NCI-H82 (cell line): ENCODE results near the gene C3orf20.
A peak's percentile ranks its signal among the peaks of the same experiment; 100 is the strongest.
"Not testable (repeated sequence)": the region's sequence is repeated elsewhere in the genome, so short reads cannot be mapped to it uniquely, and the experiment has no call there.

Experiments
- DNase-seq: peaks from one replicate; lab custom pipeline; 2025; lab: John Stamatoyannopoulos, UW

The C3orf20 gene

DNA sequence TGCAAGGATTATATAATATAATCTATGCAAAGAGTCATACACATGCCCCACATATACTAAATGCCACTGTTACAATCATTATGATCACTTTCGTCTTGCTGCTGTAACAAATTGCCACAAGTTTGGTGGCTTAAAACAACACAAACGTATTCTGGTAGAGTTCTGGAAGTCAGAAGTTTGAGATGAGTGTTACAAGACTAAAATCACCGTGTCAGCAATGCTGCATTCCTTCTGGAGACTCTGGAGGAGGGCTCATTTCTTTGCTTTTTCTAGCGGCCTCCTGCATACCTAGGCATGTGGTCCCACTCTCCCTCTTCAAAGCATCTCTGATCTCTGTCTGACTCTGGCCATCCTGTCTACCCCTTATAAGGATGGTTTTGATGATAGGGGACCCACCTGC is 24.7 kb upstream of the C3orf20 start:
- DNase-seq: no peak

DNA sequence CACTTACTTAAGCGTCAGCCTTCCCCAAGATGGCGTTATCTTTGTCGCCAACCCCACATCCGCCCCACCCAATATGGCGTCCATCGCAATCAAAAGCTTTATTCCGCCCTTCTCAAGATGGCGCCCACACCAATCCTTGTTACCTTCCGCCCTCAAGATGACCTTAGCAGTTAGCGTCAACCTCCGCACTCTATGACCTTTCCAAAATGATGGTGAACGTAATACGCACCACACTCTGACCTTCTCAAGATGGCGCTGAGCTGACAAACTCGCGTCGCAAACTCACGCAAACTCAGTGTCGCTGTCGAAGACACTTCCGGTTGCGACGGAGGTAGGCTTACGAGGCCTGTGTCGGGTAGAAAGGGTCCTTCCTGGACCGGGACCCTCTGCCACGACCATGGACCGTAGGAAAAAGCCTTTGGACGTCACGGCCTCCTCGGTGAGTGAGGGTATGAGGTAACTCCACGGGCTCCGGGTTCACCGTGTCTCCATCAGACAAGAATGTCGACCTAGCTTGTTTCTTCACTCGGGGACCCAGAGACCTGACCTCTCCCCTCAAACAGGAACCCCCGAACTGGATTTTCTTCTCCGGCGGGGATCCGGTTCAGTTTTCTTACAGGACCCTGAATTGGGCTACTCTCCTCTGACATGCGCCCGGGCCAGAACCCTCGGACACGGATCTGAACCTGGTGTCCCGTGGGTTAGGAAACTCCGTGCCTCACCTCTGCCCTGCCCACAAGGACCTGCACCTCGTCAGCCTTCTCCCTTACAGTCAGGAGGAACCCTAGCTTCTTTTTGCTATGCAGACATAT is 23.3 kb upstream of the C3orf20 start, which contains the start of gene CCDC174:
Gene CCDC174, plus strand, starts transcription at position 323 of the 812 bp plus-strand sequence. Its CDS starts 75 bp downstream, at position 398.
- peak; percentile 98 for DNase-seq

DNA sequence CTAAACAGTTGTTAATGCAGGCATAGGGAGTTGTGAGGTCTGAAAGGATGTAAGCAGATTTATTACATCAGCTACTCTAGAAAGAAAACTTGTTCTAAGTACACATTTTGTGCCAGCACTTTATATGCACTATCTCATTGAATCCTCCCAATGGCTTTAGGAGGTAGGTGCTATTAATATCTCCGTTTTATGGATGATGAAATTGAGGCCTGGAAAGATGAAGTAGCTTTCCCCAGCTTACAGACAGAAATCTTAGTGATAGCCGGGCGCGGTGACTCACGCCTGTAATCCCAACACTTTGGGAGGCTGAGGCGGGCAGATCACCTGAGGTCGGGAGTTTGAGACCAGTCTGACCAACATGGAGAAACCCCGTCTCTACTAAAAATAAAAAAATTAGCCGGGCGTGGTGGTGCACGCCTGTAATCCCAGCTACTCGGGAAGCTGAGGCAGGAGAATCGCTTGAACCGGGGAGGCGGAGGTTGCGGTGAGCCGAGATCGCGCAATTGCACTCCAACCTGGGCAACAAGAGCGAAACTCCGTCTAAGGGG is 22.5 kb upstream of the C3orf20 start:
- DNase-seq: not testable (repeated sequence)

DNA sequence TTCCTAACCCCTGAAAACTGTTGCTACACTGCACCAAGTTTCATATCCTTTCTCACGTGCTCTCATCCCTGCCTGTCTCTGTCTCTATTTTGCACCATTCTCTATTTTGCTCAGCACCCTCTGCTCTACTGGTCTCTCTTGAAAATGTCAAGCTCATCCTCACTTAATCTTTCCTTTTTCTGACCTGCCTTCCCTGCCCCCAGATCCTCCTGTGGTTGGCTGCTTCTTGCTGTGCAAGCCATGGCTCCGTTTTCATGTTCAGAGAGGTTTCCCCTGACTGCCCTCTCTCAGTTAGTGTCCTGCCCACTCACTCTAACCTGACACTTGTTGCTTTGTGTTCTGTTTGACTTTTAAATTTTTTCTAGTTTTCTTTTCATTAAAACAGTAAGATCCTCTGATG is 17.4 kb upstream of the C3orf20 start:
- no peak for DNase-seq

DNA sequence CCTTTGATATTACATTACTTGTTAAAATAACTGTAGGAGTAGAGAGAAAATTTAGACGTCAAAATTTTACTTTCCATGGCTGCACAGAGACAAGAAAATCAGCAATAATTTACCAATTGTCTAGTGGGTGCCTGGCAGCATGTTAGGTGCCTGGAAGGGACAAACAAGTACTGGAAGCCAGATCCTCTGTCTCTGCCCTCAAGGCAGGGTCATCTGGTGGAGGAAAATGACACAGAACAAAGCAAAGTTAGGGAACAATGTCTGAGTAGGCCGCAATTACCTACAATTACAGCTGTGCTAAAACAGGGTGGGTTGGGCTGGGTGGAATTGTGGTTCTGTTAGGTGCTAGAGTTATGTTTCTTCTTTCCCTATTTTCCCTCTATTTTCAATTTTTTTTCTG is 16.0 kb upstream of the C3orf20 start:
- no peak for DNase-seq

DNA sequence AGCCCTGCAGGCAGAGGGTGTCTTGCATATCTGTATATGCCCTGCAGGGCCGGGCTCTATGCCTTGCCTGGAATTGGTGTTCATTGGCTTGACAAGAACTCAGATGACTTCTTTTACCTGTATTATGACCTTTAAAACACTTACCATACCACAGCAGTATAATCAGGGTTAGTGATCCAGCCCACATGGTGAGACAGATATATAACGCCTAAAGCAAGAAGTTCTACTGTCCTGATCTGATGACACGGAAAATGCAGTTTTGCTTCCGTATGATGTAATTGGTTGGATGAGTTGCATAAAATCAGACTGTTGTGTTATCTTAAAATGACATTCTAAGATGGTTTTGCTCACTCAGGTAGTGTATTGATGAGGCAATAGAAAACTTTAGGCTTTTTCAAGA is 14.0 kb upstream of the C3orf20 start:
- DNase-seq: no peak

DNA sequence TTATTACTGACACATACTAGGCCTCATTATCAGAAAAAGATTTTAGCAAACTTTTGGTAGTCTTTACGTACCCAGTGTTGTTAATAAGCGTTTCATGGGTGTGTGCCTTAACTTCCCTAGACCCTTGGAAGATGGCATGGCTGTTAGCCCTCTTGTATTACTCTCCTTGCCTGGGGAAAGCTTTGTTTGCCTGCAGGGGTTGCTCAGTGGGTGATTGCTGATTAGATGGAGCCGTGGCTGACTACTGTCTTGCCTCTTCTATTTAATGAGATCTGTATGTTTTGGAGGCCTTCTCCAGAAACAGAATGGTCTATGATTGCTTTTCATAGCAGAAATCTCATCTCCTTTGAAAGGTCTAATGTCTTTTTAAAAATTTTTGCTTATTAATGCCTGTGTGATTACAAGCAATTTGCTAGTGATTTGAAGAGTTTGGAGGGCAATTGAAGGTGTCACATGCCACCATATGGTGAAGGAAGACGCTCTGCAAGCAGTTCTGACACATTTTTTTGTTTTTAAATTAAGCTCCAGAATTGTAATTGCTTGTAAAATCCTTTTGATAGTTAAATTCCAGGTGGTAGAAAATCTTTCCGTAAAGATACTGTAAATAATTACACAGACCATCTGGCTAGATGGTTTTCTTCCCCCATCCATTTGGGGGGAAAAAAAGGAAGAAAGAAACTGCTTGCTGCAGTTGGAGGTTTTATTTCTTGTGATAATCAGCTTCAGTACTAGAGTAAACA is 11.4 kb upstream of the C3orf20 start:
- DNase-seq: no peak

DNA sequence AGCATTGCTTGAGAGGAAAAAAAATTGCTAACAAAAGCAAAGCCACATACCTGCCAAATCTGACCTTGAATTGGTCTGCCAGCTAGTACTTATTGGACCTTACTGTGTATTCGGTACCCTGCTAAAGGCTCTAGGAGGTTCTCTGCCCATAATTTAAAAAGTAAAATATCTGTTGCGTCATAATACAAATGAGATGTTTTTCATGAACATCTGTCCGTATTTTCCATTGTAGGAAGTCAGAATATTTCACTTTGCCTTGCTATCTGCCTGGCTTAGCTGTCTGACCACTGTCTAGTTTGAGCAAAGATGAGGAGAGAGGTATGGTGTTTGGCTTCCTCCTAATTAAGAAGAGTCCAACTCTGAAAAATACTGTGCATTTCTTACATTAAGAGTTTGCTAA is 10.8 kb upstream of the C3orf20 start:
- no peak for DNase-seq

DNA sequence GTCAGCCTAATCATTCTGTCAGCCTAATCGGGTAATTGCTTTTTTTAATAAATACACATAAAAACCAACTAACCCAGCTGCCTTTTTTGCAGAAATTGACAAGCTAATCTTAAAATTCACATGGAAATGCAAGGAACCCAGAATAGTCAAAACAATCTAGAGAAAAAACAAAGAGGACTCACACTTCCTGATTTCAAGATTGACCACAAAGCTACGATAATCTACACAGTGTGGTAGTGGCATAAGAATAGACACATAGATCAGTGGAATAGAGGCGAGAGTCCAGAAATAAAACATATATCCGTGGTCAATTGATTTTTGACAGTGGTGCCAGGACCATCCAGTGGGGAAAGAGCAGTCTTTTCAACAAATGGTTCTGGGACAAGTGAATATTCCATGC is 2.4 kb upstream of the C3orf20 start:
- DNase-seq: no peak

DNA sequence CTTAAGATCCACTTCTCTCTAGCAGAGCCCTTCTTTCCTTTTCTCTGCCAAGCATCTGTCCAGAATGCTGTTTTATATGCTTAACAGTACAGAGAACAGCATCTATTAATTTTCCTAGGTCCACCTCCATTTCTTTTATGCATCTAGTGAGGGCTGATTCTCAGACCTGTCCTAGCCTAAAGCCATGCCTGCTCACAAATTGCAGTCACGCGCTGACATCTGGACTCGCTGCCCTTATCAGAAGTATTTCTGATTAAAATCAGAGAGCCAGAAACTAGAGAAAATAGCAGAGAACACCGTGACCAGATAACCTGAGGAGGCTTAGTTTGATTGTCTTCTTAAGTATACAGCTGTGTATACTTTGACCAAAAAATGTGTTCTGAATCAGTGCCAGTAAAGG is 1.9 kb downstream of the C3orf20 start:
- no peak for DNase-seq

DNA sequence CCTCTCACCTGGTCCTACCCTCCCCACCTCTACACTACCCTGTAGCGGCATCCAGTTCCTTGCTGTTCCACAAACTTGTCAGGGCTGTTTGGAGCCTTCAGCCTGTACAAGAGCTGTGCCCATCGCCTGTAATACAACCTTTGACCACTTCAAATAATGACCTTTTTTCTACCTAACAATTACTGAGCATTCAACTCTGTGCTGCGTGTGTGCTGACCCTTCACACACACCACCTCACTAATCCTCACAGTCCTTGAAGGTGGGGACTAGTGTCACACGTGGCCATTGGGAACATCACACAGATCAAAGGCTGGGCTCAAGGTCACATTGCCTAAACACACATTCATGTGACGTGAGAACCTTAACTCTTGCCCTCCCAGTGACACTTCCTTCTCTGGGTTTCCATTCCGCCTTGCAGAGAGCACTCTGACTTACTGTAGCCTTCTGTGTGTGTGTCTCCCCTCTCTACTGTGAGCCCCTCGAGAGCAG is 3.1 kb downstream of the C3orf20 start:
- no peak for DNase-seq

DNA sequence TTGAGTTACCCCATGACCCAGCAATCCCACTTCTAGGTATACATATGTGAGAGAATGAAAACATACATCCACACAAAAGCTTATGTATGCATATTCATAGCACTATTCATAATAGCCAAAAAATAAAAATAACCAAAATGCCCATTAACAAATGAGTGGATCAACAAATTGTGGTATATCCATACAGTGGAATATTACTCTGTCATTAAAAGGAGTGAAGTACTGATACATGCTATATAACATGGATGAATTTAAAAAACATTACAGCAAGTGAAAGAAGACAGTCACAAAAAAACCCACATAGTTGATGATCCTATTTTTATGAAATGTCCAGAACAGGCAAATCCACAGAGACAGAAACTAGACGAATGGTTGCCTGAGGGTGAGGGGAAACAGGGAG is 5.2 kb downstream of the C3orf20 start:
- DNase-seq: no peak

DNA sequence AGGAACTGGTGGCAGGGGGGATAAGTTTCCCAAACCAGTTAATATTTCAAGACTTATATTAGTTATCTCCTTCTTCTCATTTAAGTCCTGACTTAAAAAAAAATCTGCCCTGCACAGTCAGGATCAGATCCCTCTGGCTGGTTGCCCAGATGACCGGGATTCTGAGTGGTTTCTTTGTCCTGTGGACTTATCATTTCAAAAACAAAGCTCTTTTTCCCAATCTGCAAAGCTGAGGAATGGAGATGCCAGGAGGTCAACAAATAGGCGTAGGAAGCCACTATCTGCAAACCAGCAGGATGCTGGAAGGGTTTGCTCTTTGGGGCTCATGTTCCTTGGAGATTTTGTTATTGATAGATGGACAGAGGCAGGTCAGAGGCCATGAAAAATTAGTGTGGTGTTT is 5.8 kb downstream of the C3orf20 start:
- no peak for DNase-seq

DNA sequence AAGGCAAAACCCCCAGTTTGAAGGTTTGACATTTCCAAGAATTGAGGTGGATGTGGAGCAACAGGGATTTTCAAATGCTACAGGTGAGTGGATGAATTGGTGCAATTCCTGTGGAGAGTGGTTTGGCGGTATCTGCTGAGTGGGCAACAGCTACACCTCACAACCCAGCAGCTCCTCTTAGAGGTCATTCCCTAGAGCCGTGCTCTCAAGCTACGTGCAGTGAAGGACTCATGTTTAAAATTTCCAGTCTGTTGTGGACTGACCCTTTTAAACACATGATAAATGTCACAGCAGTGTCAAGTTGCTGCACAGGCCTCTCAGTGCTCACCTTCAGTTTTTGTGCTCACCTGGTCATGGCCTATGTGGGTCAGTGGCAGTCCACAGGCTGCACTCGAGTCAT is 9.5 kb downstream of the C3orf20 start:
- DNase-seq: no peak

DNA sequence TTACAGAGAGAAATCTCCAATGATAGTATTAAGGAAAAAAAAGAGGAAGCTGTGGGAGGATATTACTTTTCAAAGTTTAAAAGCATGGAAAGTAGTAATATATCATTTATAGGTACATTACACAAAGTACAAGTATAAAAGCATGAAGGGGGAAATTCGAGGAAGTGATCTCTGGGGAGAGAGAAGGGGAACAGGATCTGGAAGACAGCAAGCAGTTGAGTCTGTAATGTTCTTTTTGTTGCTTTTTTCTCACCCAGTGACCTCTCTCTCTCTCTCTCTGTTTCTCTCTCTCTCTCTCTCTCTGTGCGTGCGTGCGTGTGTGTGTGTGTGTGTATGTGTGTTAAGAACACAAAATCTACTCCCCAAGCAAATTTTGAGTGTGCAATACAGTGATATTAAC is 10.2 kb downstream of the C3orf20 start:
- no peak for DNase-seq

DNA sequence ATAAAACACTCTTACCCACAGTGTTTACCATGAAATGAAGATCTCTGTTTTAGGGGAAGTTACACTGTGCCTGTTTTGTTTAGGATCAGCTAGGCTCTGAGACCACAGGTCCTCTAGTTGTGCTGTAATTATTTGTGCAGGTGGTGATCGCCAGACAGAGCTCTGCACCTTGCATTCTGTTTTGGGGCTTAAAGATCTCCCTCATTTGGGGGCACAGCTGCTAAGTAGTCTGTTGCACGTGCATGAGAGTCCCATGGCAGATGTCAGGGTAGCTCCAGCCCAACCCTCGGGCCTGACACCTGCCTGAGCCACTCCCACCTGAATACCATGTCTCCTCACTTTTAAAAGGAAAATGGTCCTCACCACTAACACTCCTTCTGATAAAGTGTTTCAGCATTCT is 12.4 kb downstream of the C3orf20 start:
- DNase-seq: no peak

DNA sequence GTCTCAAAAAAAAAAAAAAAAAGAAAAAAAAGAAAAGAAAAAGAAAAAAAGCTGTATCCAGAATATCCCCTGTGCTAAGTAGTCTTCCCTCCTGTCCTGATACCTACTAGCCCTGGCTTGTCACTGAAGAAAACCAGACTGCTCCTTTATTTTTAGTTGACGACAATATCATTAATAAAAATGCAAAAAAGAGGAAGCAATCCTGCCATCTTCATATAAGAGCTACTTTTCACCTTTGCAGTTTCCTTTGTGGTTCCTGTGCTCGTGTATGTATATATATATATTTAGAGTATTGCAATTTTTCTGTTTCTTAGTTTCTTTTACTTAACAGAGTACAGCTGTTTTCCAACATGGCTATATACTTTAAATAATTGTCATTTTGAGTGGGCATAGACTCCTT is 13.6 kb downstream of the C3orf20 start:
- DNase-seq: no peak

DNA sequence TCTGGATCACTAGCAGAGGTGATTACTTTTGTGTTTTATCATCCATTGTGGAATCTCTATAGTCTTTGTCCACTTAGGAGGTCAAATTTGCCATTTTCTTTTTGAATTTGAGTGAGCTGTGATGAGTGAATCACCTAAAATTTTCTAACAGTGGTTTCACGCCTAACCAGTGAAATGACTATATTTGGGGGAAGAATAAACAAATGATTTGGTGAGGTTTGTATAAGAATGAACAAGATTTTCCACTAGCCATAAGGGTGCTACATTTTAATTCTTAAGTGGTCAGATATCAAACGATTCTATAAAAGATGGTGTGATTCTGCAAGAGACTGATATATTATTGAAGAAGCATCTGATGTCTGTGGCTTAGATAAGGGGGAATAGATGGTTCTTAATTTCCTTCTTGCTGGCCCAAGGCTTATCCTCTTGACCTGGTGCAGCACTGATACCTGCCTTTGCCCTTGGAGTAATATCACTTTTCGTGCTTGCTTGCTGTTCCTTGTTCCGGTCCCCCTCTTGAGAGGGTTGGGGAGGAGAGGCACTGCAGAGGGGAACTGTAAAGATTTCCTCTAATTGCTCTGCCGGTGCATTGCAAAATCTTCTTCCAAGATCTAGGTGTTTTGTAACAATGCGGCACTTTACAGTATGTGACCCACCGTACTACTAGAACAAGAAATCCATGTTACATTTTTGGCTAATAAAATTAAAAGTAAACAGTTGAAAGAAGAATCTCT is 14.5 kb downstream of the C3orf20 start:
- no peak for DNase-seq

DNA sequence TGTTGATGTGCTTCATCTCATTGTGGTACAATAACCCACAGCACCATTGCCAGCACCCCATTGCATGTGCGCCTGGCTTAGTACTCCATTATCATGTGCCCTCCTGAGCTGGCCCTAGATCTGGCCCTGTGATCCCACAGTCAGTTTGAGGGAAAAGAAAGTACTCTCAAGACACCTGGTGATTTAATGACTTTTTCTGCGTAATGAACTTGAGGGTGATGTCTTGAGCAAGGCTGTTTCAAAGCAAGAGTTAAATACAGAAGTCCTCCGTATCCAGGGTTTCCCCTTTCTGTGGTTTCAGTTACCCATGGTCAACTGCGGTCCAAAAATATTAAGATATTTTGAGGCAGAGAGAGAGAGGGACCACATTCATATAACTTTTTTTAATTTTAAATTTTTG is 16.3 kb downstream of the C3orf20 start:
- no peak for DNase-seq

DNA sequence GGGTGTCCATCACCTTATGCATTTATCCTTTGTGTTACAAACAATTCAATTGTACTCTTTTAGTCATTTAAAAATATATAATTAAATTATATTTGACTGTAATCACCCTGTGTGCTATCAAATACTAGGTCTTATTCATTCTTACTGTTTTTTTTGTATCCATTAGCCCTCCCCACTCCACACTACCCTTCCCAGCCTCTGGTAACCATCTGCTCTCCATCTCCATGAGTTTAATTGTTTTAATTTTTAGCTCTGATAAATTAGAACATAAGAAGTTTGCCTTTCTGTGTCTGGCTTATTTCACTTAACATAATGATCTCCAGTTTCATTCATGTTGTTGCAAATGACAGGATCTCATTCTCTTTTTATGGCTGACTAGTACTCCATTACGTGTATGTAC is 16.8 kb downstream of the C3orf20 start:
- no peak for DNase-seq

DNA sequence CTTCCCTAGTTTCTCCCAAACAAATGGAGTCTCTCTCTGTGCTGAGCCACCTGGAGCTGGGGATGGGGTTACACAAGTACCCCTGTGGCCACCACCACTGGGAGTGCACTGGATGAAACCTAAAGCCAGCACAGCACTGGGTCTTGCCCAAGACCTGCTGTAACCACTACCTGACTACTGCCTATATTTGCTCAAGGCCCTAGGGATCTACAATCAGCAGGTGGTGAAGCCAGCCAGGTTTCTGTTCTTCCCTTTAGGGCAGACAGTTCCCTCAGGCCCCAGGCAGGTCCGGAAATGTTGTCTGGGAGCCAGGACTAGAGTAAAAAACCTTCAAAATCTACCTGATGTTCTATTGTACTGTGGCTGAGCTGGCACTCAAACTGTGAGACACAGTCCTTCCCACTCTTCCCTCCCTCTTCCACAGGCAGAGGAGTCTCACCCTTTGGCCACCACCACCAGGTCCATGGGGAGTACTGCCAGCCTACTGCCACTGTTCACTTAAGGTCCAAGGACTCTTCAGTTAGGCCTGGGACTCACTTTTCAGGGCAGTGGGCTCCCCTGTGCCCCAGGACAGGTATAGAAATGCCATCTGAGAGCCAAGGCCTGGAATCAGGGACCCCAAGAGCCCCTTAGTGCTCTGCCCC is 23.8 kb downstream of the C3orf20 start:
- no peak for DNase-seq

DNA sequence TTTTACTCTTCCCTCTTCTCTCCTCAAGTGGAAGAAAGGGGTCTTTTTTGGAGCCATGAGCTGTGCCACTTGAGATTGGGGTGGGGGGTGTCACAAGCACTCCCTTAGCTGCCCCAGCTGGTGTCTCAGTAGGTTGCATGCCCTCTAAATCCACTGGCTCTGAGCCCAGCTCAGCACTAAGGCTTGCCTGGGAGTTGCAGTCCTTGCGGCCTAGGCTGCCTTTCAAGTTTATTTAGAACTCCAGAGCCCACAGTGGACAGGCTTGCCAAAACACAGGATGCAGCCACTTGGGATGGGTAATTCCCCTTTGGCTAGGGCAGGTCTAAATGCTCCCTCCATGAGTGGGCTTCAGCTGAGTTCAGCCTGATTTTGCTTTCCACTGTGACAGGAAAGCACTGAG is 24.7 kb downstream of the C3orf20 start:
- DNase-seq: peak; percentile 6
